Neural cell (in vitro differentiated cells): Measurements from ENCODE around the gene TTLL4. TPM values are rescaled to one million over a fixed set of nuclear protein-coding genes. Genes with fewer than 3 reads are reported as not detected.

ENCODE experiments used
- H2AFZ ChIP-seq: fragments of 200-600, 300-800 bp; sonication (generic), shearing (Covaris generic); 2 replicates; pipeline ENCODE4 v1.6.0; 2014; ENCODE audit warnings: low read depth, mild to moderate bottlenecking, antibody characterized with exemption, low read length, moderate library complexity
- H3F3A ChIP-seq: fragments of 200-600 bp; shearing (Covaris generic); 2 replicates; pipeline ENCODE4 v1.6.1; 2016; ENCODE audit warnings: mild to moderate bottlenecking, moderate library complexity, mixed read lengths, antibody characterized with exemption, low read length; ENCODE audit not compliant: insufficient read depth, poor library complexity, severe bottlenecking
- H3K27ac ChIP-seq: fragments of 200-600, 300-800 bp; sonication (generic), shearing (Covaris generic); 2 replicates; pipeline ENCODE4 v1.5.1; 2014; ENCODE audit warnings: mild to moderate bottlenecking, low read length, moderate library complexity
- H3K27me3 ChIP-seq: fragments of 300-800, 200-600 bp; sonication (generic), shearing (Covaris generic); 2 replicates; pipeline ENCODE4 v1.6.0; 2014; ENCODE audit warnings: mild to moderate bottlenecking, low read depth, low read length, moderate library complexity; ENCODE audit not compliant: insufficient read depth
- H3K36me3 ChIP-seq: fragments of 300-800, 200-600 bp; sonication (generic), shearing (Covaris generic); 2 replicates; pipeline ENCODE4 v1.5.1; 2014; ENCODE audit warnings: mild to moderate bottlenecking, antibody characterized with exemption, low read length, moderate library complexity; ENCODE audit not compliant: insufficient read depth
- H3K4me2 ChIP-seq: fragments of 300-800, 200-600 bp; sonication (generic), shearing (Covaris generic); 2 replicates; pipeline ENCODE4 v1.6.0; 2014; ENCODE audit warnings: mild to moderate bottlenecking, low read length
- H3K4me3 ChIP-seq: fragments of 300-800, 200-600 bp; sonication (generic), shearing (Covaris generic); 2 replicates; pipeline ENCODE4 v1.5.1; 2014; ENCODE audit warnings: mild to moderate bottlenecking, low read length, moderate library complexity
- H3K79me2 ChIP-seq: fragments of 200-600 bp; shearing (Covaris generic); replicated peaks from 2 replicates; pipeline ENCODE4 v1.6.0; 2014; ENCODE audit warnings: mild to moderate bottlenecking, low read length, moderate library complexity; ENCODE audit not compliant: insufficient read depth
- H3K9ac ChIP-seq: fragments of 300-800, 200-600 bp; sonication (generic), shearing (Covaris generic); 2 replicates; pipeline ENCODE4 v1.6.1; 2016; ENCODE audit warnings: mild to moderate bottlenecking, low read length, mixed read lengths
- H3K9me2 ChIP-seq: fragments of 200-600 bp; shearing (Covaris generic); 2 replicates; pipeline ENCODE4 v1.6.1; 2016; ENCODE audit warnings: mild to moderate bottlenecking, low read length, mixed read lengths; ENCODE audit not compliant: insufficient read depth
- H3K9me3 ChIP-seq: fragments of 200-600, 300-800 bp; sonication (generic), shearing (Covaris generic); 2 replicates; pipeline ENCODE4 v1.6.1; 2016; ENCODE audit warnings: mild to moderate bottlenecking, mixed run types, low read length, moderate library complexity, mixed read lengths
- H4K20me1 ChIP-seq: fragments of 200-600 bp; shearing (Covaris generic); 2 replicates; pipeline ENCODE4 v1.6.1; 2016; ENCODE audit warnings: mild to moderate bottlenecking, mixed run types; ENCODE audit not compliant: insufficient read depth
- CTCF ChIP-seq: fragments of 450-650 bp; IDR thresholded peaks from 2 replicates; pipeline ENCODE4 v1.5.1; 2014; ENCODE audit warnings: antibody characterized with exemption, mild to moderate bottlenecking, moderate library complexity; ENCODE audit not compliant: poor library complexity, severe bottlenecking
- EP300 ChIP-seq: fragments of 450-650 bp; conservative IDR thresholded peaks from 2 replicates; pipeline ENCODE4 v1.6.1; 2014; ENCODE audit warnings: antibody characterized with exemption, mild to moderate bottlenecking, moderate library complexity; ENCODE audit not compliant: poor library complexity, severe bottlenecking
- EZH2 ChIP-seq: fragments of 200-600, 300-800 bp; shearing (Covaris generic), sonication (generic); IDR thresholded peaks from 2 replicates; pipeline ENCODE4 v1.6.1; 2014; ENCODE audit warnings: antibody characterized with exemption, low read length, borderline replicate concordance, mild to moderate bottlenecking; ENCODE audit not compliant: insufficient read depth, poor library complexity, severe bottlenecking
- MXI1 ChIP-seq: fragments of 450-650 bp; conservative IDR thresholded peaks from 2 replicates; pipeline ENCODE4 v1.6.1; 2014; ENCODE audit warnings: antibody characterized with exemption, mild to moderate bottlenecking; ENCODE audit not compliant: poor library complexity, severe bottlenecking
- POLR2AphosphoS5 ChIP-seq: IDR thresholded peaks from 2 replicates; pipeline ENCODE4 v1.6.1; 2012
- RAD21 ChIP-seq: fragments of 450-650 bp; conservative IDR thresholded peaks from 2 replicates; pipeline ENCODE4 v1.6.1; 2014; ENCODE audit warnings: antibody characterized with exemption, mild to moderate bottlenecking, moderate library complexity
- REST ChIP-seq: IDR thresholded peaks from 2 replicates; pipeline ENCODE4 v1.6.1; 2012; ENCODE audit warnings: borderline replicate concordance
- SMC3 ChIP-seq: fragments of 450-650 bp; conservative IDR thresholded peaks from 2 replicates; pipeline ENCODE4 v1.6.1; 2014; ENCODE audit warnings: antibody characterized with exemption, mild to moderate bottlenecking, moderate library complexity; ENCODE audit not compliant: poor library complexity
- TAF1 ChIP-seq: IDR thresholded peaks from 2 replicates; pipeline ENCODE4 v1.6.1; 2012; ENCODE audit warnings: low read depth
- polyA plus RNA-seq: library from polyadenylated mRNA; depleted of rRNA; stranded (reverse); fragments of >200 nt; gene quantifications from 2 replicates; pipeline ENCODE4 v1.2.3, GENCODE V29; 2014

Gene TTLL4
- polyA plus RNA-seq, 1 donor from 2014 or later: 5.3 TPM

GRCh38 chr2:218708086-218708485, 2.5 kb upstream of the TTLL4 start:
- no peak overlapping the region for H2AFZ ChIP-seq
- no peak overlapping the region for H3K4me2 ChIP-seq
- no peaks in the 10 kb centered on the region for H3K9me2 ChIP-seq
- H3F3A ChIP-seq: no peaks in the 10 kb centered on the region
- H3K27ac ChIP-seq: no peak overlapping the region
- H3K4me3 ChIP-seq: no peak overlapping the region
- H3K9ac ChIP-seq: no peak overlapping the region
- no peaks in the 10 kb centered on the region for H3K9me3 ChIP-seq
- H3K27me3 ChIP-seq: no peaks in the 10 kb centered on the region
- no peak for TF ChIP-seq EZH2
- no peak for TF ChIP-seq CTCF
- TF ChIP-seq REST: no peak
- no peak for TF ChIP-seq MXI1
- no peak for TF ChIP-seq EP300
- no peaks in the 10 kb centered on the region for H4K20me1 ChIP-seq
- no peaks in the 10 kb centered on the region for H3K36me3 ChIP-seq
- H3K79me2 ChIP-seq: peaks cover 14% of the 10 kb centered on the region

DNA sequence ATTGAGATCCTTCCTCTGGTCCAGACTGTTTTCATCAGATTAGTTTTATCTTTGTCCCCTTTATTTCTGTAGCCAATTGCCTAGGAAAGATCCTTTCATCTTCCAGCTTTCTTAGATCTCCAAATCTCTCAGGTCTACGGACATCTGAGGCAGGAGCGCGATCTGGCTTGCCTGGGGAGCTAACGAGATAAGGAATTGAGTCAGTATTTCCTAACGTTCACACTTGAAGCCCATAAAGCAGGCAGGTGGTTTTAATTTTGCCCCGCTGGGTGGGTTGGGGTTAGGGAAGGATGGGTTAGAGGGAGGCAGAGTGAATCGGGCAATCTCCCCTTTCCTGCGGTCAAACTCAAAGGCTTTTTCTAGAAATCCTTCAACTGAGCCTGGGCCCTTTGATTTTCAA, 727 bp upstream of the TTLL4 start:
- Histone ChIP-seq H3K9me2 (no peaks in the 10 kb centered on the region), H3K9me3 (no peaks in the 10 kb centered on the region), H3F3A (no peaks in the 10 kb centered on the region), H3K4me2 (no peak overlapping the region), H3K36me3 (no peaks in the 10 kb centered on the region), H3K9ac (no peak overlapping the region), H2AFZ (peak overlapping the region; percentile 54), H3K27ac (no peak overlapping the region), H3K4me3 (peak overlapping the region; percentile 90), H3K27me3 (no peaks in the 10 kb centered on the region), H3K79me2 (peaks cover 20% of the 10 kb centered on the region), H4K20me1 (no peaks in the 10 kb centered on the region)
- TF ChIP-seq RAD21 (no peak), CTCF (no peak), MXI1 (no peak), TAF1 (no peak), SMC3 (no peak), REST (no peak), POLR2AphosphoS5 (no peak), EZH2 (no peak)
